ENCODE measurements around the gene ZNF804A. TPM values are rescaled to one million over a fixed set of nuclear protein-coding genes. Genes with fewer than 3 reads are reported as not detected.

Gene ZNF804A
- not detected in 5 replicates for total RNA-seq (2022; extraction: Qiagen RNA extraction)

GRCh38 chr2:184598316-184599053 lies at the start of gene ZNF804A:
Gene ZNF804A, plus strand, starts transcription at chr2:184598529. Its CDS starts 431 bp downstream, at chr2:184598960.

